ENCODE results near the gene TSPAN15.

TSPAN15 gene

DNA sequence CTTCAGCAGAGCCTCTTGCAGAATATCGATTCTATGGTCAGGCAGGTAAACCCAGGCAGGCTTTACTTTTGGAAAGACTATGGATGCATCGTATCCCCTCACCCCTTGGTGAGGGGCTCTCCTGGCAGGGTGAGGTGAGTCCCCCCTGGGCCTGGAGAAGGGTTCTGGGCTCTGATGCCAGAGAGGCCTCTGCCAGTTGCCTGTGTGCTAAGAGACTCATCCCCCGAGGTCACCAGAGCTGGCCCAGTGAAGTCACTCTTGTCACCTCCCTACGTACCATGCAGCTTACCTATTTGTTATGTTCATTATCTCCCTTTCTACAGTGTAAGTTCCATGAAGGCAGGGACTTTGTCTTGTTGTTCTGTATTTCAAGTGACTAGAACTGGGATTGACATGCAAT lies 51.3 kb downstream of the TSPAN15 start:
- H3K4me3 ChIP-seq (ENCODE audit: low read depth, low read length): no peak overlapping the region
- no peak overlapping the region for H3K27ac ChIP-seq
- no peak overlapping the region for H3K4me2 ChIP-seq (ENCODE audit: low read length)
- TF ChIP-seq, protein P1, sequence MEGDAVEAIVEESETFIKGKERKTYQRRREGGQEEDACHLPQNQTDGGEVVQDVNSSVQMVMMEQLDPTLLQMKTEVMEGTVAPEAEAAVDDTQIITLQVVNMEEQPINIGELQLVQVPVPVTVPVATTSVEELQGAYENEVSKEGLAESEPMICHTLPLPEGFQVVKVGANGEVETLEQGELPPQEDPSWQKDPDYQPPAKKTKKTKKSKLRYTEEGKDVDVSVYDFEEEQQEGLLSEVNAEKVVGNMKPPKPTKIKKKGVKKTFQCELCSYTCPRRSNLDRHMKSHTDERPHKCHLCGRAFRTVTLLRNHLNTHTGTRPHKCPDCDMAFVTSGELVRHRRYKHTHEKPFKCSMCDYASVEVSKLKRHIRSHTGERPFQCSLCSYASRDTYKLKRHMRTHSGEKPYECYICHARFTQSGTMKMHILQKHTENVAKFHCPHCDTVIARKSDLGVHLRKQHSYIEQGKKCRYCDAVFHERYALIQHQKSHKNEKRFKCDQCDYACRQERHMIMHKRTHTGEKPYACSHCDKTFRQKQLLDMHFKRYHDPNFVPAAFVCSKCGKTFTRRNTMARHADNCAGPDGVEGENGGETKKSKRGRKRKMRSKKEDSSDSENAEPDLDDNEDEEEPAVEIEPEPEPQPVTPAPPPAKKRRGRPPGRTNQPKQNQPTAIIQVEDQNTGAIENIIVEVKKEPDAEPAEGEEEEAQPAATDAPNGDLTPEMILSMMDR (IDR thresholded peaks at IDR 0.05): no peak
- H3K36me3 ChIP-seq (ENCODE audit: control insufficient read depth, insufficient read depth, low read length): no peaks in the 10 kb centered on the region
- H3K79me2 ChIP-seq: no peaks in the 10 kb centered on the region
- H3K9ac ChIP-seq: no peak overlapping the region
- no peak overlapping the region for H2AFZ ChIP-seq
- H3K4me1 ChIP-seq: no peaks in the 10 kb centered on the region
- H3K9me3 ChIP-seq (ENCODE audit: control insufficient read depth, low read length): no peaks in the 10 kb centered on the region
- no peaks in the 10 kb centered on the region for H3K27me3 ChIP-seq (ENCODE audit: control insufficient read depth, insufficient read depth, low read length)

DNA sequence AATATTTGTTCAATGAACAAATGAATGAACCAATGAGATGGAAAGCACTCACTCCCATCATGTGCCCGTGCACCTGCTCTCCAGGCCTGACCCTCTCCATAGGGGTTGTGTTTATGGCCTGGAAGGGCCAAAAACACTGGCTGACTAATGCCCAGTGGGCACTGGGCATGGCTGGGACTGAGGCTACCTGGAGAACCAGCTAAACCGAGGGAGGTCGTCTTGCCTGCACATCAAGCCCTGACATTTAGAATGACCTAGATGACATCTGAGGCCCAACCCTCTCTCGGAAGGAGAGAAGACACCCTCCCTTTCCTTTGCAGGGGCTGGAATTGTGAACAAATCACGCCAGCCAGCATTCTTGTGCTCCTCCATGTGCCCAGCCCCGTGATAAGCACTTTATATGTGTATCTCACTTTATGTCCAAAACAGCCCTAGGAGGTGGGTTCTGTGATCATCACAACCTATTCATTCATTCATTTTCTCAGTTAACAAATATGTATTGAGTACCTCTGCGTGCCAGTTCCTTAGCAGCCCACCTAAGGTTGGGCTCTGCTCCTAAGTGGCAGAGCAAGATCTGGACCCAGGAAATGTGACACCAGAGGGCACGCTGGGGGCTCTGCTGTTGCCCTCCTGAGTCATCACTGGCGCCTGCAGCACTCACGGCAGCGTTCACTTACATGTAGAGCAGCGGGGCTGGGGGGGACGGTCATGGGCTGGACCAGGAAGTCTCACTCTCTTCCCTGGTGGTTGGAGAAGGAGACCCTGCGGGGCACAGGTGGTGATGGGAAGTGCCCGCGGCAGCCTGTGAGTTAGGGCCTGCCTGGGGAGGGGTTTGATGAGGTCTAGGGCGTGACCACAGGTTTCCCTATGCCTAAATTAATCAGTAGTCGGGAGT lies 52.0 kb downstream of the TSPAN15 start:
- TF ChIP-seq, protein P1 (IDR thresholded peaks at IDR 0.05): no peak
- Histone ChIP-seq H3K27me3 (ENCODE audit: control insufficient read depth, insufficient read depth, low read length) (no peaks in the 10 kb centered on the region), H3K4me1 (no peaks in the 10 kb centered on the region), H3K36me3 (ENCODE audit: control insufficient read depth, insufficient read depth, low read length) (no peaks in the 10 kb centered on the region), H3K9me3 (ENCODE audit: control insufficient read depth, low read length) (no peaks in the 10 kb centered on the region), H3K4me3 (ENCODE audit: low read depth, low read length) (no peak overlapping the region), H2AFZ (no peak overlapping the region), H3K27ac (no peak overlapping the region), H3K79me2 (no peaks in the 10 kb centered on the region), H3K4me2 (ENCODE audit: low read length) (no peak overlapping the region), H3K9ac (no peak overlapping the region)

DNA sequence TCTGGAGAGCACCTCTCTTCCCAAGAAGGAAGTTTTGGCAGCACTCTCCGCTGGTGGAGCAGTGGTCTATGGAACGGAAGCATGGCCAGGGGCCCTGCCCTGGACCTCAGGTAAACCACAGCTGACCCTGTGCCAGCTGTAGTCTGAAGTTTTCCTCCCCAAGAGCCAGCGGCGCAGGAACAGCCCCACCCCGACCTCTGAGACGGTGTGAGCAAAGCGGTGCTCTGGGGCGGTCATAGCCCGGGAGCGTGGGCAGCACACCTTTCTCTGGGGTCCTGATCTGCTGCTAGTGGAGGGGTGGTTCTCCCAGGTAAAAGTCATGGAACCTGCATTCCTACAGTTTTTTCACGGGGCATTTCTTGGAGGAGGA lies 52.6 kb downstream of the TSPAN15 start:
- Histone ChIP-seq H3K27ac (no peak overlapping the region), H3K36me3 (ENCODE audit: control insufficient read depth, insufficient read depth, low read length) (no peaks in the 10 kb centered on the region)

DNA sequence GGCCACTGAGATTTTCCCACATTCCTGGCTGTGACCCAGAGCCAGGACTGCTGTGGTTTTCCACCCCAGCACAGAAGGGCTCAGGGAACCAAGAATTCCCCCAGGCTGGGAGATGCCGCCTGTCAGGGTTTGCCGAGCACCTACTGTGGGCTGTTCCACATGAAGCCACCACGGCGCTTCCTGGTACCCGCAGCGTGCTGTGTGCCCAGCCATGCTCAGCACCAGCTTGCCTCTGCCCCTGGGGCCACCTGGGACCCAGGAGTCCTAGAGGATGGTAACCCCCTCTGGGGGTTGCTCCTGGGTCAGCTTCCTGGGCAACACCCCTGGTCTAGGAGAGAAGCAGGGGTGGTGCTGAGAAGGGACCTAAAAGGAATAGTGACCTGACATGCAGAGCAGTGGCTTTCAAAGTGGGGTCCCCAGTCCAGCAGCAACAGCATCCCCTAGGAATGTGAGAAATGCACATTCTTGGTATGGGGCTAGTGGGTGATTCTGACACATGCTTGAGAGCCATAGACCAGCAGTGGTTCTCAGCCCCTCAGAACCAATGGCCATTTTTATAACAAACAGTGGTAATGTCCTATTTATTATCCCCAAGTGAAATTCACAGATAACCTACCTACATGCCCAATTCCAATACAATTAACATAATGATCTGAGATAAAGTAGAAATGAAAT lies 53.4 kb downstream of the TSPAN15 start:
- no peak overlapping the region for H3K27ac ChIP-seq
- no peak overlapping the region for H2AFZ ChIP-seq
- H3K36me3 ChIP-seq (ENCODE audit: control insufficient read depth, insufficient read depth, low read length): no peaks in the 10 kb centered on the region
- TF ChIP-seq, protein P1 (IDR thresholded peaks at IDR 0.05): no peak
- no peaks in the 10 kb centered on the region for H3K27me3 ChIP-seq (ENCODE audit: control insufficient read depth, insufficient read depth, low read length)
- no peak overlapping the region for H3K4me3 ChIP-seq (ENCODE audit: low read depth, low read length)
- no peaks in the 10 kb centered on the region for H3K4me1 ChIP-seq
- no peaks in the 10 kb centered on the region for H3K79me2 ChIP-seq
- H3K9ac ChIP-seq: no peak overlapping the region
- H3K4me2 ChIP-seq (ENCODE audit: low read length): no peak overlapping the region
- H3K9me3 ChIP-seq (ENCODE audit: control insufficient read depth, low read length): no peaks in the 10 kb centered on the region

More for the DNA sequence above, 52.6 kb downstream of the TSPAN15 start:
- Histone ChIP-seq H3K4me1 (no peaks in the 10 kb centered on the region), H3K27me3 (ENCODE audit: control insufficient read depth, insufficient read depth, low read length) (no peaks in the 10 kb centered on the region), H3K4me2 (ENCODE audit: low read length) (no peak overlapping the region), H3K4me3 (ENCODE audit: low read depth, low read length) (no peak overlapping the region), H3K9ac (no peak overlapping the region), H2AFZ (no peak overlapping the region), H3K79me2 (no peaks in the 10 kb centered on the region), H3K9me3 (ENCODE audit: control insufficient read depth, low read length) (no peaks in the 10 kb centered on the region)
- TF ChIP-seq, protein P1 (IDR thresholded peaks at IDR 0.05): no peak

Measured in parathyroid adenoma (tissue), 2 donors.